ENCODE results near the gene PUSL1.

Gene PUSL1

DNA sequence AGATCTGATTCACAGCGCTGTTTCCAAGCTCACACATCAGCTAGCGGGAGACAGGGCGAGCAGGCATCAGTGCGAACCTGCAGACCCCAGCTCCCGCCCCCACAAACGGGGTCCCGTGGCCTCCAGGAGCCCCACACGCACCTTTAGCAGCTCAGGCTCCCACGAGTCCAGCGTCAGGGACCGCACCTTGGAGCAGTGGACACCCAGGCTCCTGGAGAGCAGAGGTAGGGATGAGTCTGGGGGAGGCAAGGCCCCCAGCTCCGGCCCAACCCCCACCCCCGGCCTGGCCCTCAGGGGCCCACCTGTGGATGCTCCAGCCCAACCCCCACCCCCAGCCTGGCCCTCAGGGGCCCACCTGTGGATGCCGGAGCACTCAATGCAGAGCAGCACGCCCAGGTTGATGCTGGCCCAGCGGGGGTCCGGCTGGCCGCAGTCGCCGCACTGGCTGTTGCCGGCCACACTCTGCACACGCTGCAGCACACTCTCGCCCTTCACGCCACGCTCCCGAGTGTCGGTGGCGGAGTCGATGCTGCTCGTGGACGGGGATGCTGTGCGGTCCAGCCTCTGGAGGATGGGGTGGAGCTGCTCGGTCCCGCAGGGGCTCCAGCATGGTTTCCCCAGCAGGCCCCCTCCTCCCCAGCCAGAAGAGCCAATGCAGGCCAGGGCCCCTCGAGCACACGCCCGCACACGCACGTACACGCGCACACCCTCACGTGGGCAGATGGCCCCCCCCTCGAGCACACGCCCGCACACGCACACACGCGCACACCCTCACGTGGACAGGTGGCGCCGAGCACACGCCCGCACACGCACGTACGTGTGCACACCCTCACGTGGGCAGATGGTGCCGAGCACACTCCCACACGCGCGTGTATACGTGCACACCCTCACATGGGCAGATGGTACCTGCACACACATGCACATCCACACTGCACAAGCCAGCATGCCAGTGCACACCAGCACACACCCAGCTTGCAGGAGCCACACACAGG is 12.0 kb upstream of the PUSL1 start:
- no peak for DNase-seq

DNA sequence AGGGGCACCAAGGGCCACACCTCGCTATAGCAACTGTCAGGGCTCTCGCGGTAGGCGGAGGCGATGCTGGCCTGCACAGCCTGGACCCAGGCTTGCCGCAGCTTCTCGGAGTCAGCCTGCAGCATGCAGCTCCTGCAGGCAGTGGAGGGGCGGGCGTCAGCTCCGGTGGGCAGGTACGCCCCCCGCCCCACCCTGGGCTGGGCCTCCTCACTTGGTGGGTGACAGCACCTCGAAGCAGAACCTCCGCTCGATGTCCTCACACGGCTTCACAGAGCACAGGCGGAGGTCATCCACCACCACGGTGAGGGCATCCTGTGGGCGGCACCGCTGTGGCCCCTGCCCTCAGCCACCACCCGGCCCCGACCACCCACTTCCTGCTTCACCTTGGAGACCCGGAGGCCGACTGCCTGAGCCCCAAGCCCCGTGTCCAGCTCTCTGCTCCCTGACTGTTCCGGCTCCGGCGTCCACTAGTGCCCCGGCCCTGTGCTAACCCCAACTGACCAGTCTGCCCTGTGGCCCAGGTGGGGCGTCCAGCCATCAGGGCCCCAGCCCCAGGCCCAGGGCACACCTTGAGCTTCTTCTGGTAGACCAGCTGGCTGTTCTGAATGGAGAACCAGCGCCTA is 10.5 kb upstream of the PUSL1 start:
- no peak for DNase-seq

DNA sequence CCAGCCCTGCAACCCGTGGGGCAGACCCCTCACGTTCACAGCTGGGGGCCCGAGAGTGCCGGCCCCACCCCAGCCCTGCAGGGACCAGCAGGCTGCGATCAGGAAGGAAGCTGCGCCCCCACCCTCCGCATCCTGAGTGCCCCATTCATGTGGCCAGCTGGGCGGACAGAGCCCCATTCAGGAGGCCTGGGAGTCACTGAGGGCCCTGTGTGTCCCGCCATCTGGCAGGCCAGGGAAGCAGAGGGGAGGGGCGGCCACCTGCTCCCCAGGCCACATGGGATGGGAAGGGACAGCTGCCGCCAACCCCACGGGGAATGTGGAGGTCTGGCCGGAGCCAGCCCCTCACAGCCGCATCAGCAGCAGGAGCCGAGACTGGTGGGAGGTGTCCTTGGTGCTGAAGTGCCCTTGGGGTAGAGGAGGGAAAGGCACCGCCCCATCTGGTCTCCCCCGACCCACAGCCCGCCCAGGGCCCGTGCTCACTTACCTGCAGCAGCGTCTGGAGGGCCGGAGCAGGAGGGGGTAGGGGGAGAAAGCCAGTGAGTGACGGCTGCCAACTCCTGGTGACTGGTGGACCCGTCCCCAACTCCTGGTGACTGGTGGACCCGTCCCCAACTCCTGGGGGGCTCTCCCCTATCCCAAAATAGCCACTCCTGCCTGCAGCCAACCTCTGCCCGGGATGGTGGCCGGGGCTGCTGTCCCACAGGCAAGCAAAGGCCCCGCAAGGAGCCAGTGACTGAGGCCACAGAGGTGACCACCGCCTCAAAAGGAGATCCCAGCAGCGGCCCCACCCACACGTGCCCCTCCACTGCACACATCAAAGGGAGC is 9.3 kb upstream of the PUSL1 start:
- no peak for DNase-seq

DNA sequence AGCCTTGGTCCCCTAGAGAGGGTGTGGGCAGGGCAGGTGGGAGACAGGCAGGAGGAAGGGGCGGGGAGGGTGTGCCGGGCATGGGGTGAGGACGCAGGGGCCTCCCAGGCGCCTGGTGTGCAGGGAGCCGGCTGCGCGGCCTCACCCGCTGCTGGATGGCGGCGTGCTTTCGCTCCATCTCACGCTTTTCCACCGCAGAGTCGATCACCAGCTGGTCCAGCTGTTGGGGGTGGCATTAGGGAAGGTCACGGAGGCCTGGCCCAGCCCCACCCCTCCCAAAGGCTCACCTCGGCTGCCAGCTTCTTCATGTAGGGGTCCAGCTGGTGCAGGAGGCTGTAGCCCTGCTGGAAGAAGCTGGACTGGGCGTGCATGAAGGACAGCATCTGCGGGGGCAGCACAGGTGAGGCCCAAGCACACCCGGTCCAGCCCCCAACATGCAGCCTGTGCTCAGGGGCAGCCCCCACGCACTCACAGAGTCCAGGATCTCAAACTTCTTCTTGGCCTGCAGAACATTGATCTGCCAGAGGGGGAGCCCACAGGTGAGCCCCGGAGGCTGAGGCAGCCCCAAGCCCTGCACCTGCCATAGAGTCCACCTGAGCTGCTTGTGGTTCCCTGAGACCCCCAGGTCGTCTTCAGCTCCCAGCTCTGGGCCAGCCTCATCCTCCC is 8.6 kb upstream of the PUSL1 start:
- DNase-seq, result no peak

DNA sequence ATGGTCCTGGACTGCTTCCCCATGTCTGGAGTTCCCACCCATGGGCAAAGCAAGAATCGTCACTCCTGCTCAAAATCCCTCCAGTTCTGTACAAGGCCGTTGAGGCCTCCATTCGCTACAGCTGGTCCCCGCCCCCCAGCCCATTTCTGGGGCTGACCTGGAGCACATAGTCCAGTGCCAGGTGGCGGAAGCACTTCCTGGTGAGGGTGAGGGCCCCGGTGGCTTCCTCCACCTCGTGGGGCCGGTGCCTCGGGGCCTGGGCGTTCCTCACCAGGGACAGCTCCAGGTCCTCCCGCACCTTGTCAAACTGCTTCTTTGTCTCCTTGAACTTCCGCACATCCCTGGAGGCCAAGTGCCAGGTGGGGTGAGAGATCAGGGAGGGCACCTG is 8.1 kb upstream of the PUSL1 start:
- no peak for DNase-seq

DNA sequence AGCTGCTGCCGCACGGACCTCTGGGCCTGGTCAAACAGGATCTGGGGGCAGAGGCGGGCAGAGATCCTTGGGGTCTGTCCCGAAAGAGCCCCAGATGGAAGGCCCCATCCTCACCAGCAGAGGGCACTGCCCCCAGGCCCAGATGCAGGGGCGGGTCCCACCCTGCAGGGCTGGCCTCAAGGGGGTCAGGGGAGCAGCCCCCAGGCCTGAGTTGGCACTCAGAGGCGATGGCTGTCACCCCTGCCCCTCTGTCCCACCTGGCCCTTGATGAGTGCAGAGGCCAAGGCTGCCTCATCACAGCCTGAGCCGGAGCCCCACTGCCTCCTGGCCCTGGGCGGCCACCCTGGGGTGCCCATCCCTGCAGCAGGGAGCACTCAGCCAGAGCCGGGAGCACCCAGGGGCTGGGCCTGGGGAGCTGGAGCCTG is 6.4 kb upstream of the PUSL1 start:
- no peak for DNase-seq

DNA sequence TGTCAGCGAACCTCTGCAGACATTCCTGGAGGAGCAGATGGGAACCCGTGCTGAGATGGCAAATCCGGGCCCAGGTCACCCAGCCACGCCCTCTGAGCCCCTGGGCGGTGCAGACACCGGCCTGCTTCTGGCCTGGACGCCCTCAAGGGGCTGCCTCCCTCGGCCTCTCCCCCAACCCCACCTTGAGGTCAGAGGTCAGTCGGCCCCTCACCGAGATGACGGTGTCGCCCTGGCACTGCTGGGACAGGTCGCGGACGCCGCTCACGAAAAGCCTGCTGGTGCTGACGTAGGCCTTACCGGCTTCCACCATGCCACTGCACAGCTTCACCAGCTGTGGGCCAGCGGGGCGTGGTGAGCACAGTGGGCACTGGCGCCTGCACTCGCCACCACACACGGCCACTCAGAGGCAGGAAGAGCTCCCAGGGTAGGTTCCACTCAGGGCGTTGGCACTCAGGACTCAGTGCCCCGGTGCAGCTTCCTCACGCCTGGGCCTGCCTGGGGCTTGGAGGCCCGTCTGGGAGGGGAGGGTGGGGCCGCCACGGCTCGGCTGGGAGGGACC is 5.4 kb upstream of the PUSL1 start:
- DNase-seq, result no peak

DNA sequence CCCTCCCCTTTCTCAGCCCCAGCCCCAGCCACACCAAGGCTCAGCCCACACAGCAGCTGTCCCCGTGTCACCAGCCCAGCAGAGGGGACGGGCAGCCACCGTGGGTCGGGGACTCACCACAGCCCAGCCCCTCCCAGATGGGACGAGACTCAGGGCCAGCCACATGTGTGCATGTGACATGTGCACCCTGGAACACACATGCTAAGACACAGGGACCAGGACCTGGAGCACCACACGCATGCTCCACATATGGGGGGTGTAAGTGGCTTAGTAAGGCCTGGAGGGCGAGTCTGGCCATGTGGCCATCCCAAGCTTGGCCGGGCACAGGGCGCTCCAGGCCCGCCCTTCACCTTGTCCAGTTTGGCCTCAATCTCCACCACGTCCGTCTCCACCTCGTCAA is 4.7 kb upstream of the PUSL1 start:
- no peak for DNase-seq

DNA sequence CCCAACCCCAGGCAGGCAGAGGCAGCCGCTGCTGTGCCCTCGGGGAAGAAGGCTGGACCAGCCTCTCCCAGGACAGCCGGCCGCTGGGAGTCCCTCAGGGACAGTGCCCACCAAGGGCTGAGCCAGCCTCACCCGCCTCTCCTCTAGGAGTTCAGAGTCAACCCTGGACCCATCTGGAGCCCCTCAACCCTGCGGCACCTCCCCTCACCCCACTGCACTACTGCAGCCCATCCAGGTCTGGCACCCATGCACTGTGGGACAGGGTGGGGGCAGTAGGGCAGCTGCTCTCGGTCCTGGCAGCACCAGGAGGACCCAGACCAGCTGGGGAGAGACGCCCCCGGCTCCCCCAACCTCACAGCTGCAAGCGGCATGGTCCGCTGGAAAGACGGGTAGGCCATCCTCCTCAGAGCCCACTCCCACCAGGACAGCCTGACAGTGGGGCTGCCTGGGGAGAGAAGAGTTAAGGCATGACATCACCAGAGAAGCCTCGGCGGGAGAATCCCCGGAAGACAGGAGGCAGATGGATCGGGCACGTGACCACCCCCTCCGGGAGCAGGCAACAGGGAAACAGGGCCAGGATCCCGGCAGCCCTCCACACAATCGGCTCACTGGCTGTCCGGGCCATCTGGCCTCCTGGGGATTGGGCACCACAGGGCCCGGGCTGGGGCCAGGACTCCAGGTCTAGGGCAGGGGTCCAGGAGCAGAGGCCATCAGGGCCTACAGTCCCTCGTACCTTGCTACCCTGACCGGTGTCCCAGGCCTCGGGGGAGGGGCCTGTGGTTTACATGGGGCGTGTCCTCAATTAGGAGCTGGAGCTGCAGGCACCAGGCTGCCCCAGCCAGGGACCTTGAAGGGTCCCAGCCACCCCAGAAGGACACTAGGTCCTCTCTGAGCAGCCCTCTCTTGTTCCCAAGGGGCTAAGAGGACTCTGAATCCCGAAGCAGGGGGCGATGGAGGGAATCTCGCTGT is 3.8 kb upstream of the PUSL1 start:
- DNase-seq, result no peak

DNA sequence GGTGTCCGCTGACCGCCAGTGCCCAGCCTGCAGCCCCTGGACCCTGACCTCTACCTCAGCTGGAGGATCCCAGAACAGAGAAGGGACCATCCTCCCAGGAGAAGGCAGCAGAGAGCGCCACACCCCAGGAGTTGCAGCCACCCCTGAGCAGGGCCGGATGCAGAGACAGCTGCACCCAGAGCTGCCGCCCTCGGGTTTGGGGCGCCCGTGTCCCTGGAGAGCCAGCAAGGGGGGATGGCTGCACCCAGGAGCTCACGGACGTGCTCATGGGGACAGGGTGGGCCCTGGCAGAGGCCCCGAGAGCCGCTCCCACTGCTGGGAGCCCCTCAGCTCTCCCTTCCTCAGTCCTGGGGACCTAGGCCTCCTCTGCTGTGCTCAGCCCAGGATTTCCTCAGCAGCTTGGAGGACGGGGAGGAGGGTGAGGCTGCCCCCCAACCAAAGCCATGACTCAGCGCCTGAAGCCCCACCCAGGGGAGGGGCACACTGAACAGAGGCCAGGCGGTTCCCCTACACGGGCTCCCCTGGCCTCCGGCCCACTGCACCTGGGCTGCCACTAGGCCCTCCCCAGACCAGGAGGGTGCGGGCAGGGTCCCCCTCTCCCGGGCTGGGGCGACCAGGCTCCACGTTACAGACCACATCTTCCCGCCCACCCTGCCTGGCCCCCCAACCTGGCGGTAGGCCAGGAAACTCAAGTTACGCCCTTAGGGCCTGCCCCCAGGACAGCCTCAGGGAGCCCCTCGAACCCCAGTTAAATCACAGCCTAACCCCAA is 2.9 kb upstream of the PUSL1 start:
- DNase-seq, result peak; percentile 75

DNA sequence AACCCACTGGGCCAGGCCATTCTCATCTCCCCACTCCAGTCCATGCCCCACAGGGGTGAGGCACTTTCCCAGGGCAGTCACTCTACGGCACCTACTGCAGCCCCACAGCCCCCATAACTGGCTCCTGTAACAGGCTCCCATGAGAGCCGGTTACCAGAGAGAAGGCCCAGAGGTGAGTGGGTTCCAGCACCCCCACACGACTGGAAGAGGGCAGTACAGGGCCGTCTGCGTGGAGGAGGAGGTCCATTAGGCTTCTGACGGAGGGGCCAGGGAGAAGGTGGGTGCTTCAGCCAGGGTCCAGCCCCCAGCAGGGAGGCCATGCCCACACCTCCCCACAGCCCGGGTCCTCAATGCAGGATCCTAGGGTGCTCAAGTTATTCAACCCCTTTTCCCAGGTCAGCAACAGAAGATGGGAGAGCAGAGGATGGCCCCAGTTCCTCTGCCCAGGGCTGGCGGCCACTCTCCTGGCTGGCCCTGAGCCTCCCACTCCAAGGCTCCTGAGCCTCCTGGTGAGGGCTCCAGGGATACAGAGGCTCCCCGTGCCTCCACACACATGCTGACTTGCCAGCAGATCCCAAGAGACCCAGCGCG is 2.2 kb upstream of the PUSL1 start:
- DNase-seq, result no peak

DNA sequence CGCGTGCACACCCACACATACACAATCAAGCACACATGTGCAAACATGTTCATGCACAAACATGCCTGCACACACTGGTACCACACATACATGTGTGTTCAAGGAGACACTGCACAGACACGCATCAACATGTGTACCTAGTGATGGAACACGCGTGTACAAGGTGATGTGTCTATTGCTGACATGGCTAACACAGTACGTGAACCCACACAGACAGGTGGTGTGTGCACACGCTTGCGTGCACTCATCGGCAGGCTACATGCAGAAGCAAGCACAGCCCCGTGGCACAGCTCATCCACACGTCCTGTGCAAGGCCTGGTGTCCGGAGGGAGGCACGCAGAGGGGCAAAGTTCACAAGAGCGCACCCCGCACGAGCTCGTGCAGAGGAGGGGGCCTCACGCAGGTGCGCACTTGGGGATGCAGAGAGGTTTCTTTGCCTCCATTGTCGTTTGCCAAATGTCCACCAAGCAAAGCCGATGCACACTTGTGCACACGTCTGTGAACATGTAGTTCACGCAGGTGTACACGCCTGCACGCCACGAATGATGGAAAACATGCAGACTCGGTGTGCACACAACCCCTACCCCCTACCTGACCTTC is 1.6 kb upstream of the PUSL1 start:
- DNase-seq, result no peak

DNA sequence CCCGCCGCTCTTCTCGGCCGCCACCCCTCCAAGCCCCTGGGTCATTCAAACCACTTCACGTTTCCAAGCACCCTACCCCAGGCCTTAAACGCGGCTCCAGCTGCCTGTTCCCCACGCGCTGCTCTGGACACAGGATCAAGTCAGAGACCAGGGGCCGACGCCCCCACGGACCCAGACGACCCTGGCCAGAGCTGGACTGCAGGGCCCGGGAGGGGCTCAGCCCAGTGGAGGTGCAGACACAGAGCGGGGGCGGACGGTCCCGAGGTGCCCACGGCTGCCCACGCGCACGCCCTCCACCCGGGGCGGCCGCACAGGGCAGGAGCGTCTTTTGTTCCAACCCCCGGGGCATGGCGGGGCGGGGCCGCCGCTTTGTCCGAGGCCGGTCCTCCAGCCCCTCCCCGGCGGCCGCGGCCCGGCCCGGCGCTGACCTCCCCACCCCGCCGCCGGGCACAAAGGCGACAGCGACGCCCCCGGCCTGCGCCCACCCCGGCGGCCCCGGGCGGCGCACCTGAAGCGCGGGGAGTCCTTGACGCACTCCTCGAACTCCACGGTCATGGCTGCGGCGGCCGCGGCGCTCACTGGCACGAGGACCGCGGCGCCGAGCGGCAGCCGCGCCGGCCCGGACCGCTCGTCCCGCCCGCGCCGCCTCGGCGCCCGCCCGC is 1.0 kb upstream of the PUSL1 start:
- no peak for DNase-seq

DNA sequence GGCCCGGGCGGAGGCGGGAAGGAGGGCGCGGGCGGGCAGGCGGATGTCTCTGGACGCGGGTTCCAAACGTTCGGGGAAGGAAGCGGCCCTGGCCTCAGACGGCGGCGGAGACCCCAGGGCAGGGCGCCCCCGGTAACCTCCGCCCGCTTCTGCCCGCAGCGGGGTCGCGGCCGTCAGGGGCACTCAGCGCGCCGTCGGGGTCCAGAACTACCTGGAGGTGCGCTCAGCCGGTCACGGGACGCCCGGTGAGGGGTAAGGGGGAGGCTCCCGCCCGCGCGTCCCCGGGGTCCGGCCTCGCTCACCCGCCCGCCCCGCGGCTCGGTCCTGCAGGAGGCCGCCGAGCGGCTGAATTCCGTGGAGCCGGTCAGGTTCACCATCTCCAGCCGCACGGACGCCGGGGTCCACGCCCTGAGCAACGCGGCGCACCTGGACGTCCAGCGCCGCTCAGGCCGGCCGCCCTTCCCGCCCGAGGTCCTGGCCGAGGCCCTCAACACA is 406 bp downstream of the PUSL1 start:
- DNase-seq, result no peak

DNA sequence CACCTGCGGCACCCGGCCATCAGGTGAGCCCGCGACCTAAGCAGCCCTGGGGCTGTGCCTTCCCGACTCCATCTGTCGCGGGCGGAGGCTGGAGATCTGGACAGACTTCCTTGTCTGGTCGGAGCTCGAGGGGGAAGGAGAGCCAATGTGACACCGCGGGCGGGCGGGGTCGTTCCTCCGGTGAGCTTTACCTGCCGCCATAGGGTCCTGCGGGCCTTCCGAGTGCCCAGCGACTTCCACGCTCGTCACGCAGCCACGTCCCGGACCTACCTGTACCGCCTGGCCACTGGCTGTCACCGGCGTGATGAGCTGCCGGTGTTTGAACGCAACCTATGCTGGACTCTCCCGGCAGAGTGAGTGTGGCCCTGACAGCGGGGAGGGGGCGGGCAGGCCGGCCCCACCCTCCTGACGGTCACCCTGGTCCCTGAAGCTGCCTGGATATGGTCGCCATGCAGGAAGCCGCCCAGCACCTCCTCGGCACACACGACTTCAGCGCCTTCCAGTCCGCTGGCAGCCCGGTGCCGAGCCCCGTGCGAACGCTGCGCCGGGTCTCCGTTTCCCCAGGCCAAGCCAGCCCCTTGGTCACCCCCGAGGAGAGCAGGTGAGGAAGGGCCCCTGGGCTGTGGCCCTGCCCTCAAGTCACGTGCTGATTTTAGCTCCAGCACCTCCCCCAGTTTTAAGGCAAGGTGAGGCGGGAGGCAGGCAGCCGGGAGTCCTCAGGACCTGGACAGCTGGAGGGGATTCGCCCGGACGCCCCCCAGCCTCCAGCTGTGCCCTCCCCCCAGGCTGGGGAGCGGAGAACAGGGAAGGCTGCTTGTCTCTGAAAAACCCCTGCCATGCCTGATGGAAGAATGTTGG is 1.1 kb downstream of the PUSL1 start:
- no peak for DNase-seq

DNA sequence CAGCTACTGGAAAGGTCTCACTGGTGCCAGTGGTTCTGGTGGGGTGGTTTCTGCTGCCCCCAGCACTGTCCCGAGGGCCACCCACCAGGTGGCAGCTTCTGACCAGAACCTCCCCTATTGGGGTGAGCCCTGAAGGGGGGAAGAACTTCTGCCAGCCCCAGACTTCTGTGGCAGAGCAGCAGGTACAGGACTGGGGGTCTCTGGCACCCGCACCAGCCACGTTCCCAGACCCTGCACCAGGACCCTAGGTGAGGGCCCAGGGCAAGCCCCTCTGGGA is 1.6 kb downstream of the PUSL1 start:
- DNase-seq, result no peak

DNA sequence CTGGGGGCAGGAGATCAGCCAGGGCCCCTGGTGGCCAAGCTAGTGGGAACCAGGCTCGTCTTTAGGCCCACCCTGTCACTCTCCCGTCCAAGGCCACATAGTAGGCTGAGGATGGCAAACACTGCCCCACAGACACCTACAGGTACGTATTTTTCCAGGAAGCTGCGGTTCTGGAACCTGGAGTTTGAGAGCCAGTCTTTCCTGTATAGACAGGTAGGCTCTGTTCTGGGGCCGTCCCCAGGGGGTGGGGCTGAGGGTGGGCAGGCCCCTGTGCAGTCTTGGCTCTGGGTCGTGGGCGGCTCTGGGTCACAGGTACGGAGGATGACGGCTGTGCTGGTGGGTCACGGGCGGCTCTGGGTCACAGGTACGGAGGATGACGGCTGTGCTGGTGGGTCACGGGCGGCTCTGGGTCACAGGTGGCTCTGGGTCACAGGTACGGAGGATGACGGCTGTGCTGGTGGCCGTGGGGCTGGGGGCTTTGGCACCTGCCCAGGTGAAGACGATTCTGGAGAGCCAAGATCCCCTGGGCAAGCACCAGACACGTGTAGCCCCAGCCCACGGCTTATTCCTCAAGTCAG is 2.2 kb downstream of the PUSL1 start:
- DNase-seq, result no peak

All from activated effector memory CD4-positive, alpha-beta T cell treated with Interleukin-2 at 50 U/mL for 16 hours (primary cell).